Measurements from ENCODE around the gene NOM1. TPM values are rescaled to one million over a fixed set of nuclear protein-coding genes. Genes with fewer than 3 reads are reported as not detected.

Gene NOM1
- polyA plus RNA-seq, 1 experiment, result 10.4 TPM

- H3K9me3 ChIP-seq (ENCODE audit: control insufficient read depth, insufficient read depth, low read length), result peaks cover 4% of the 10 kb centered on the region; the same call in 1 of the 2 replicates
- no peak for TF ChIP-seq CTCF (IDR thresholded peaks at IDR 0.05; ENCODE audit: low read depth, low read length)
- H3K27me3 ChIP-seq (ENCODE audit: control insufficient read depth, insufficient read depth, low read length), result peaks cover 90% of the 10 kb centered on the region
- no peak overlapping the region for H3K4me3 ChIP-seq (ENCODE audit: low read depth, low read length)
- ChIA-PET CTCF (interaction anchor here (0.6 kb wide), 1 partner anchor 66 kb away, joined by 3 read pairs; no protein-coding TSS in a partner anchor), POLR2A (no interaction called here)
- H3K27ac ChIP-seq (ENCODE audit: low read depth, low read length), result no peak overlapping the region
- DNase-seq (ENCODE audit: low read depth, low spot score), result no peak
Observed at GRCh38 chr7:157020514-157021070, 71.1 kb downstream of the NOM1 start.

- TF ChIP-seq CTCF (IDR thresholded peaks at IDR 0.05; ENCODE audit: low read depth, low read length), result no peak
- ChIA-PET POLR2A (no interaction called here), CTCF (interaction anchor here (0.6 kb wide), 1 partner anchor 66 kb away, joined by 3 read pairs; no protein-coding TSS in a partner anchor)
- H3K27me3 ChIP-seq (ENCODE audit: control insufficient read depth, insufficient read depth, low read length), result peaks cover 83% of the 10 kb centered on the region
- no peak overlapping the region for H3K4me3 ChIP-seq (ENCODE audit: low read depth, low read length)
- peaks cover 4% of the 10 kb centered on the region; the same call in 1 of the 2 replicates for H3K9me3 ChIP-seq (ENCODE audit: control insufficient read depth, insufficient read depth, low read length)
- DNase-seq (ENCODE audit: low read depth, low spot score), result no peak
- no peak overlapping the region for H3K27ac ChIP-seq (ENCODE audit: low read depth, low read length)
Observed at GRCh38 chr7:157021071-157021870, 71.8 kb downstream of the NOM1 start.

GRCh38 chr7:157021871-157022680 is 72.6 kb downstream of the NOM1 start:
- H3K27me3 ChIP-seq (ENCODE audit: control insufficient read depth, insufficient read depth, low read length), result peaks cover 77% of the 10 kb centered on the region
- H3K4me3 ChIP-seq (ENCODE audit: low read depth, low read length), result no peak overlapping the region
- H3K27ac ChIP-seq (ENCODE audit: low read depth, low read length), result no peak overlapping the region
- no peak for DNase-seq (ENCODE audit: low read depth, low spot score)
- POLR2A ChIA-PET, result no interaction called here
- no peak for TF ChIP-seq CTCF (IDR thresholded peaks at IDR 0.05; ENCODE audit: low read depth, low read length)
- CTCF ChIA-PET, result no interaction called here
- peaks cover 4% of the 10 kb centered on the region; the same call in 1 of the 2 replicates for H3K9me3 ChIP-seq (ENCODE audit: control insufficient read depth, insufficient read depth, low read length)

Other genes starting within 250 kb of the NOM1 start
- 17.9 and 20.8 TPM in 2 replicates for gene LMBR1, start 56.5 kb upstream of the NOM1 start, polyA plus RNA-seq (2011; rRNA removed)
- not detected in 2 replicates for gene MNX1, start 61.0 kb downstream of the NOM1 start, polyA plus RNA-seq (2011; rRNA removed)
- 60.6 and 71.2 TPM in 2 replicates for gene UBE3C, start 189.2 kb downstream of the NOM1 start, polyA plus RNA-seq (2011; rRNA removed)